SH-SY5Y (cell line): Measurements from ENCODE around the gene CR1.

ENCODE experiments used
- GATA2 ChIP-seq: IDR thresholded peaks from 2 replicates; pipeline ENCODE4 v1.6.1; 2011; ENCODE audit warnings: mild to moderate bottlenecking, low read depth, low read length
- GATA3 ChIP-seq: IDR thresholded peaks from 2 replicates; pipeline ENCODE4 v1.6.1; 2011; ENCODE audit warnings: low read depth, mild to moderate bottlenecking, low read length, moderate library complexity

DNA sequence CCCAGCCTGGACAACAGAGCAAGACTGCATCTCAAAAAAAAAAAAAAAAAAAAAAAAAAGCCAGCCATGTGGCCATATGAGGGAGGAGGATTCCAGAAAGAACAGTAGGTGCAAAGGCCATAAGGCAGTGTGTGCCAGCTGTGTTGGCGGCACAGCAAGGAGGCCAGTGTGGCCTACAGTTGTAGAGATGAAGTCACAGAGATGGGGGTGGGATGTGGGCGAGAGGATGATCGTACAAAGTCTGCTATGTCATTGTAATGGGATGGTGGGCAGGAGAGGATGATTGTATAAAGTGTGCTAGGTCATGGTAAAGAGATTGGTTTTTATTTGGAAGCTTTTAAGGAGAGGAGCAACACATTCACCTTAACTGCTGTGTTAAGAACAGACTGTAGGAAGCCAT lies 9.8 kb upstream of the CR1 start:
- no peak for TF ChIP-seq GATA2
- no peak for TF ChIP-seq GATA3
